A549 (cell line): ENCODE results near the gene AFF3. TPM values are rescaled to one million over a fixed set of nuclear protein-coding genes. Genes with fewer than 3 reads are reported as not detected.

ENCODE experiments used
- ATAC-seq, 2 experiments: fragments of 200-7000 bp in 1 of 2; fragments of >200 bp in 1 of 2; cut with Nextera tagmentation in 1 of 2; cut with Tn5 transposase in 1 of 2; 3 replicates each; pipeline versions ENCODE4 v1.8.0 to v1.9.1; 2018 to 2020; ENCODE audit warnings: mild to moderate bottlenecking in 1 of 2, moderate library complexity in 1 of 2
- CTCF ChIA-PET: fragments of 300-600 bp; sonication (Branson Sonifier 250); formaldehyde crosslinking; extraction: SDS; loops from one replicate; lab custom pipeline; 2021; ENCODE audit warnings: antibody characterized with exemption, inconsistent platforms; lab: Yijun Ruan, JAX
- POLR2A ChIA-PET: fragments of 350-600 bp; formaldehyde crosslinking; extraction: SDS; loops from one replicate; lab custom pipeline; 2021; ENCODE audit warnings: antibody characterized with exemption, inconsistent platforms; lab: Yijun Ruan, JAX
- DNase-seq, 2 experiments: peaks; one replicate each; pipeline versions ENCODE4 v3.0.0 to v3.0.0-alpha.2; 2011 to 2016; ENCODE audit warnings: low read depth in 1 of 2, low spot score in 1 of 2
- FAIRE-seq: peaks from 2 replicates; lab custom pipeline; 2011; peaks lifted over from hg19 to GRCh38; lab: Jason Lieb, UNC
- H3K27ac ChIP-seq, 2 experiments: fragments of >200 bp; sonication (Bioruptor Twin); formaldehyde crosslinking; 3 replicates each; pipeline ENCODE4 v1.5.1; 2016 to 2017
- H3K4me1 ChIP-seq: fragments of >200 bp; sonication (Bioruptor Twin); formaldehyde crosslinking; 3 replicates; pipeline ENCODE4 v1.6.1; 2016
- H3K4me2 ChIP-seq: fragments of >200 bp; sonication (Bioruptor Twin); formaldehyde crosslinking; 3 replicates; pipeline ENCODE4 v1.6.1; 2016
- H3K4me3 ChIP-seq: fragments of >200 bp; sonication (Bioruptor Twin); formaldehyde crosslinking; 3 replicates; pipeline ENCODE4 v1.5.1; 2016
- H3K9me3 ChIP-seq: fragments of >200 bp; sonication (Bioruptor Twin); formaldehyde crosslinking; 3 replicates; pipeline ENCODE4 v1.6.1; 2016
- CEBPB ChIP-seq, 2 experiments: fragments of >200 bp in 1 of 2; sonication (Bioruptor Twin) in 1 of 2; formaldehyde crosslinking in 1 of 2; IDR thresholded peaks; 2 replicates each; pipeline ENCODE4 v1.6.1; 2012 to 2016
- CHD2 ChIP-seq: fragments of 150-350 bp; IDR thresholded peaks from 2 replicates; pipeline ENCODE4 v1.6.1; 2014; ENCODE audit warnings: low read length; ENCODE audit not compliant: partially characterized antibody
- E2F6 ChIP-seq: IDR thresholded peaks from 2 replicates; pipeline ENCODE4 v1.6.1; 2012; ENCODE audit warnings: low read depth, borderline replicate concordance
- EHF ChIP-seq: fragments of 250-450 bp; sonication (Bioruptor Pico); IDR thresholded peaks from 2 replicates; pipeline ENCODE4 v1.5.0; 2020; ENCODE audit warnings: mild to moderate bottlenecking
- EHMT2 ChIP-seq: fragments of 200-600 bp; sonication (generic); IDR thresholded peaks from 2 replicates; pipeline ENCODE4 v1.6.1; 2016; ENCODE audit warnings: antibody characterized with exemption, low read depth, mild to moderate bottlenecking, moderate library complexity
- FOXS1 ChIP-seq: fragments of 250-450 bp; sonication (Bioruptor Pico); IDR thresholded peaks from 2 replicates; pipeline ENCODE4 v1.5.0; 2020; ENCODE audit warnings: mild to moderate bottlenecking, moderate library complexity
- GATA3 ChIP-seq: IDR thresholded peaks from 2 replicates; pipeline ENCODE4 v1.6.1; 2012; ENCODE audit warnings: borderline replicate concordance
- HOXB5 ChIP-seq: fragments of 250-450 bp; sonication (Bioruptor Pico); IDR thresholded peaks from 2 replicates; pipeline ENCODE4 v1.5.0; 2020; ENCODE audit warnings: mild to moderate bottlenecking, moderate library complexity
- JUNB ChIP-seq: fragments of >200 bp; sonication (Bioruptor Twin); formaldehyde crosslinking; IDR thresholded peaks from 2 replicates; pipeline ENCODE4 v1.6.1; 2016
- MAFK ChIP-seq: fragments of 450-650 bp; IDR thresholded peaks from 2 replicates; pipeline ENCODE4 v1.6.1; 2014; ENCODE audit not compliant: partially characterized antibody
- MAZ ChIP-seq: fragments of 150-350 bp; IDR thresholded peaks from 2 replicates; pipeline ENCODE4 v1.6.1; 2014; ENCODE audit warnings: antibody characterized with exemption, low read depth, low read length, borderline replicate concordance
- POLR2AphosphoS2 ChIP-seq: conservative IDR thresholded peaks from 2 replicates; pipeline ENCODE4 v1.6.1; 2012; ENCODE audit warnings: low read length, improper control_type of control experiment, inconsistent platforms
- REST ChIP-seq: fragments of 200-600 bp; sonication (generic); IDR thresholded peaks from 2 replicates; pipeline ENCODE4 v1.6.1; 2016; ENCODE audit warnings: antibody characterized with exemption, mild to moderate bottlenecking, moderate library complexity
- RNF2 ChIP-seq: fragments of 200-600 bp; sonication (generic); IDR thresholded peaks from 2 replicates; pipeline ENCODE4 v1.6.1; 2016; ENCODE audit warnings: low read depth, mild to moderate bottlenecking, antibody characterized with exemption, moderate library complexity, borderline replicate concordance
- SREBF2 ChIP-seq: fragments of 450-650 bp; IDR thresholded peaks from 2 replicates; pipeline ENCODE4 v1.6.1; 2014; ENCODE audit warnings: mild to moderate bottlenecking, moderate library complexity
- TFCP2L1 ChIP-seq: fragments of 250-450 bp; sonication (Bioruptor Pico); IDR thresholded peaks from 2 replicates; pipeline ENCODE4 v1.5.0; 2021; ENCODE audit warnings: mild to moderate bottlenecking
- ZC3H11A ChIP-seq: fragments of 450-650 bp; IDR thresholded peaks from 2 replicates; pipeline ENCODE4 v1.6.1; 2014; ENCODE audit warnings: antibody characterized with exemption, mild to moderate bottlenecking
- WGBS: methylation state at CpG from one replicate; pipeline ENCODE4 v1.1.6; 2017; ENCODE audit errors: missing lambda C conversion rate; 5-methylcytosine and 5-hydroxymethylcytosine counted together
- polyA plus RNA-seq, 4 experiments: library from polyadenylated mRNA; depleted of rRNA in 3 of 4; stranded (reverse); fragments of >200 nt; fragmentation: RNase III in 1 of 4; extraction: RNeasy Plus Mini Kit Qiagen cat#74134 plus additional on column Dnase treatment in 1 of 4; gene quantifications; 2 replicates in 3 of 4; 3 replicates in 1 of 4; pipeline ENCODE4 v1.2.3, GENCODE V29; 2011 to 2017
- TF ChIP-seq, protein P1 (sequence below): fragments of >200 bp; sonication (Bioruptor Twin); formaldehyde crosslinking; IDR thresholded peaks from 3 replicates; pipeline ENCODE4 v1.6.1; 2016
- TF ChIP-seq, protein P2 (sequence below): fragments of 250-450 bp; sonication (Bioruptor Pico); IDR thresholded peaks from 2 replicates; pipeline ENCODE4 v1.5.0; 2021; ENCODE audit warnings: mild to moderate bottlenecking, moderate library complexity, borderline replicate concordance
- TF ChIP-seq, protein P3 (sequence below): fragments of >200 bp; sonication (Bioruptor Twin); formaldehyde crosslinking; IDR thresholded peaks from 3 replicates; pipeline ENCODE4 v1.5.1; 2016
- TF ChIP-seq, protein P4 (sequence below): fragments of 450-650 bp; IDR thresholded peaks from 2 replicates; pipeline ENCODE4 v1.6.1; 2014; ENCODE audit warnings: antibody characterized with exemption

The AFF3 gene
- polyA plus RNA-seq, 2 of the 4 experiments (the other 2 are of a cell fraction) = not detected

GRCh38 chr2:100185105-100185504 is 42.7 kb upstream of the AFF3 start (continued):
- TF ChIP-seq, protein P1, sequence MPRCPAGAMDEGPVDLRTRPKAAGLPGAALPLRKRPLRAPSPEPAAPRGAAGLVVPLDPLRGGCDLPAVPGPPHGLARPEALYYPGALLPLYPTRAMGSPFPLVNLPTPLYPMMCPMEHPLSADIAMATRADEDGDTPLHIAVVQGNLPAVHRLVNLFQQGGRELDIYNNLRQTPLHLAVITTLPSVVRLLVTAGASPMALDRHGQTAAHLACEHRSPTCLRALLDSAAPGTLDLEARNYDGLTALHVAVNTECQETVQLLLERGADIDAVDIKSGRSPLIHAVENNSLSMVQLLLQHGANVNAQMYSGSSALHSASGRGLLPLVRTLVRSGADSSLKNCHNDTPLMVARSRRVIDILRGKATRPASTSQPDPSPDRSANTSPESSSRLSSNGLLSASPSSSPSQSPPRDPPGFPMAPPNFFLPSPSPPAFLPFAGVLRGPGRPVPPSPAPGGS = no peak
- TF ChIP-seq E2F6 (no peak), GATA3 (no peak), JUNB (no peak), CEBPB (IDR thresholded peaks at IDR 0.05) (no peak), MAZ (no peak)

- ChIA-PET CTCF (interaction anchor here (0.7 to 1.7 kb wide), 2 partner anchors 20 to 625 kb away, joined by 5 read pairs; no protein-coding TSS in a partner anchor), POLR2A (no interaction called here)
- Histone ChIP-seq H3K27ac (no peak overlapping the region), H3K4me1 (no peaks in the 10 kb centered on the region), H3K4me3 (no peak overlapping the region), H3K4me2 (no peak overlapping the region), H3K9me3 (no peaks in the 10 kb centered on the region)
- WGBS = 26% methylated on average over 4 of the region's 4 CpGs
- TF ChIP-seq POLR2AphosphoS2 = no peak
- TF ChIP-seq, protein P2, sequence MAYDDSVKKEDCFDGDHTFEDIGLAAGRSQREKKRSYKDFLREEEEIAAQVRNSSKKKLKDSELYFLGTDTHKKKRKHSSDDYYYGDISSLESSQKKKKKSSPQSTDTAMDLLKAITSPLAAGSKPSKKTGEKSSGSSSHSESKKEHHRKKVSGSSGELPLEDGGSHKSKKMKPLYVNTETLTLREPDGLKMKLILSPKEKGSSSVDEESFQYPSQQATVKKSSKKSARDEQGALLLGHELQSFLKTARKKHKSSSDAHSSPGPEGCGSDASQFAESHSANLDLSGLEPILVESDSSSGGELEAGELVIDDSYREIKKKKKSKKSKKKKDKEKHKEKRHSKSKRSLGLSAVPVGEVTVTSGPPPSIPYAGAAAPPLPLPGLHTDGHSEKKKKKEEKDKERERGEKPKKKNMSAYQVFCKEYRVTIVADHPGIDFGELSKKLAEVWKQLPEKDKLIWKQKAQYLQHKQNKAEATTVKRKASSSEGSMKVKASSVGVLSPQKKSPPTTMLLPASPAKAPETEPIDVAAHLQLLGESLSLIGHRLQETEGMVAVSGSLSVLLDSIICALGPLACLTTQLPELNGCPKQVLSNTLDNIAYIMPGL (CRISPR knock-in tag) = no peak
- TF ChIP-seq, protein P3, sequence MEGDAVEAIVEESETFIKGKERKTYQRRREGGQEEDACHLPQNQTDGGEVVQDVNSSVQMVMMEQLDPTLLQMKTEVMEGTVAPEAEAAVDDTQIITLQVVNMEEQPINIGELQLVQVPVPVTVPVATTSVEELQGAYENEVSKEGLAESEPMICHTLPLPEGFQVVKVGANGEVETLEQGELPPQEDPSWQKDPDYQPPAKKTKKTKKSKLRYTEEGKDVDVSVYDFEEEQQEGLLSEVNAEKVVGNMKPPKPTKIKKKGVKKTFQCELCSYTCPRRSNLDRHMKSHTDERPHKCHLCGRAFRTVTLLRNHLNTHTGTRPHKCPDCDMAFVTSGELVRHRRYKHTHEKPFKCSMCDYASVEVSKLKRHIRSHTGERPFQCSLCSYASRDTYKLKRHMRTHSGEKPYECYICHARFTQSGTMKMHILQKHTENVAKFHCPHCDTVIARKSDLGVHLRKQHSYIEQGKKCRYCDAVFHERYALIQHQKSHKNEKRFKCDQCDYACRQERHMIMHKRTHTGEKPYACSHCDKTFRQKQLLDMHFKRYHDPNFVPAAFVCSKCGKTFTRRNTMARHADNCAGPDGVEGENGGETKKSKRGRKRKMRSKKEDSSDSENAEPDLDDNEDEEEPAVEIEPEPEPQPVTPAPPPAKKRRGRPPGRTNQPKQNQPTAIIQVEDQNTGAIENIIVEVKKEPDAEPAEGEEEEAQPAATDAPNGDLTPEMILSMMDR = no peak
- TF ChIP-seq, protein P4, sequence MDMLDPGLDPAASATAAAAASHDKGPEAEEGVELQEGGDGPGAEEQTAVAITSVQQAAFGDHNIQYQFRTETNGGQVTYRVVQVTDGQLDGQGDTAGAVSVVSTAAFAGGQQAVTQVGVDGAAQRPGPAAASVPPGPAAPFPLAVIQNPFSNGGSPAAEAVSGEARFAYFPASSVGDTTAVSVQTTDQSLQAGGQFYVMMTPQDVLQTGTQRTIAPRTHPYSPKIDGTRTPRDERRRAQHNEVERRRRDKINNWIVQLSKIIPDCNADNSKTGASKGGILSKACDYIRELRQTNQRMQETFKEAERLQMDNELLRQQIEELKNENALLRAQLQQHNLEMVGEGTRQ = no peak
- TF ChIP-seq MAFK = no peak
- no peak for TF ChIP-seq CHD2
- TF ChIP-seq, protein P1 = no peak
- TF ChIP-seq TFCP2L1 (CRISPR knock-in tag) = no peak
- no peak for TF ChIP-seq SREBF2
- TF ChIP-seq FOXS1 (CRISPR knock-in tag) = no peak
- TF ChIP-seq EHMT2 = no peak
- TF ChIP-seq HOXB5 (CRISPR knock-in tag) = no peak
- no peak for TF ChIP-seq REST
- no peak for TF ChIP-seq ZC3H11A
- TF ChIP-seq RNF2 = no peak
- TF ChIP-seq EHF (CRISPR knock-in tag) = no peak
- FAIRE-seq (no peak), ATAC-seq (no peak), DNase-seq (no peak)
Measured at GRCh38 chr2:100184055-100184737, 41.8 kb upstream of the AFF3 start.
